IMR-90 (cell line): ENCODE results near the gene DOCK2.

Experiments
- BHLHE40 ChIP-seq: fragments of 150-350 bp; IDR thresholded peaks from 2 replicates; pipeline ENCODE4 v1.6.1; 2016; ENCODE audit warnings: mild to moderate bottlenecking, low read depth, low read length
- CEBPB ChIP-seq: IDR thresholded peaks from 2 replicates; pipeline ENCODE4 v1.6.1; 2012; ENCODE audit warnings: low read depth, low read length, improper control_type of control experiment
- CTCF ChIP-seq: conservative IDR thresholded peaks from 2 replicates; pipeline ENCODE4 v1.5.1; 2012; ENCODE audit warnings: mild to moderate bottlenecking, low read depth, low read length, improper control_type of control experiment
- ELK1 ChIP-seq: fragments of 150-350 bp; IDR thresholded peaks from 2 replicates; pipeline ENCODE4 v1.6.1; 2016; ENCODE audit warnings: low read depth, mild to moderate bottlenecking, low read length, moderate library complexity, borderline replicate concordance
- FOS ChIP-seq: fragments of 150-350 bp; IDR thresholded peaks from 2 replicates; pipeline ENCODE4 v1.6.1; 2016; ENCODE audit warnings: low read depth, low read length
- MAZ ChIP-seq: IDR thresholded peaks from 2 replicates; pipeline ENCODE4 v1.6.1; 2012; ENCODE audit warnings: low read depth, mild to moderate bottlenecking, low read length, improper control_type of control experiment, moderate library complexity, borderline replicate concordance
- MXI1 ChIP-seq: IDR thresholded peaks from 2 replicates; pipeline ENCODE4 v1.6.1; 2012; ENCODE audit warnings: low read depth, mild to moderate bottlenecking, low read length, moderate library complexity, borderline replicate concordance
- NFE2L2 ChIP-seq: fragments of 150-350 bp; IDR thresholded peaks from 2 replicates; pipeline ENCODE4 v1.6.1; 2016; ENCODE audit warnings: low read depth, mild to moderate bottlenecking, low read length
- POLR2A ChIP-seq: IDR thresholded peaks from 2 replicates; pipeline ENCODE4 v1.6.1; 2012; ENCODE audit warnings: mild to moderate bottlenecking, low read depth, low read length
- RAD21 ChIP-seq: IDR thresholded peaks from 2 replicates; pipeline ENCODE4 v1.6.1; 2012; ENCODE audit warnings: low read length, improper control_type of control experiment
- RCOR1 ChIP-seq: IDR thresholded peaks from 2 replicates; pipeline ENCODE4 v1.6.1; 2012; ENCODE audit warnings: mild to moderate bottlenecking, low read length, improper control_type of control experiment; ENCODE audit not compliant: insufficient replicate concordance
- RFX5 ChIP-seq: IDR thresholded peaks from 2 replicates; pipeline ENCODE4 v1.8.0; 2012; ENCODE audit warnings: low read depth, mild to moderate bottlenecking, low read length, moderate library complexity
- USF2 ChIP-seq: fragments of 150-350 bp; IDR thresholded peaks from 2 replicates; pipeline ENCODE4 v1.6.1; 2017; ENCODE audit warnings: mild to moderate bottlenecking, antibody characterized with exemption, low read length, low read depth

GRCh38 chr5:169993485-169993790, 356.4 kb downstream of the DOCK2 start:
- TF ChIP-seq CTCF (no peak), POLR2A (no peak), CEBPB (no peak), RCOR1 (no peak), FOS (no peak), RFX5 (no peak), MAZ (no peak), MXI1 (no peak), RAD21 (no peak), ELK1 (no peak), USF2 (no peak), BHLHE40 (no peak), NFE2L2 (no peak)
